ENCODE data around the gene PRCC. TPM values are rescaled to one million over a fixed set of nuclear protein-coding genes. Genes with fewer than 3 reads are reported as not detected.

PRCC gene
- total RNA-seq, 1 donor from 2014 or later: 39.4 TPM

- ATAC-seq (ENCODE audit: poor library complexity) (no peak), DNase-seq (no peak)
- intact Hi-C loops (cut with DNase I): no loop called here
Measured at GRCh38 chr1:156785458-156785857, 18.1 kb downstream of the PRCC start.

- no peak for ATAC-seq (ENCODE audit: poor library complexity)
- intact Hi-C loops (cut with DNase I): no loop called here
- DNase-seq: no peak
Measured at GRCh38 chr1:156786640-156787039, 19.3 kb downstream of the PRCC start.

- no peak for ATAC-seq (ENCODE audit: poor library complexity)
- intact Hi-C loops (cut with DNase I): no loop called here
- DNase-seq: no peak
Measured at GRCh38 chr1:156788136-156788535, 20.8 kb downstream of the PRCC start.

- DNase-seq: no peak
- intact Hi-C loops (cut with DNase I): no loop called here
- ATAC-seq (ENCODE audit: poor library complexity): no peak
Measured at GRCh38 chr1:156789621-156790318, 22.4 kb downstream of the PRCC start.

GRCh38 chr1:156794506-156795373 is 27.4 kb downstream of the PRCC start:
- ATAC-seq (ENCODE audit: poor library complexity): no peak
- intact Hi-C loops (cut with DNase I): no loop called here

DNA sequence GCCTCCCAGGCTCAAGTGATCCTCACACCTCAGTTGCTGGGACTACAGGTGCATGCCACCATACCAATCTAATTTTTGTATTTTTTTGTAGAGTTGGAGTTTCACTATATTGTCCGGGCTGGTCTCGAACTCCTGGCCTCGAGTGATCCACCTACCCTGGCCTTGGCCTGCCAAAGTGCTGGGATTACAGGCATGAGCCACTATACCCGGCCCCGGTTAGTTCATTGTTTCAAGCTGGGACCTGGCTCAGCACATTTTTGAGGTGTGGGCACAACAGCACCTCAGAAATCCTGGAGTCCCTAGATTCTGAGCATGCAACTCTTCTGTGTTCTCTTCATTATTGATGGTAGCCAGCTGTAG is 28.0 kb downstream of the PRCC start:
- DNase-seq (no peak), ATAC-seq (ENCODE audit: poor library complexity) (no peak)
- intact Hi-C loops (cut with DNase I): no loop called here

More at GRCh38 chr1:156794506-156795373, 27.4 kb downstream of the PRCC start:
- no peak for DNase-seq

- intact Hi-C loops (cut with DNase I): no loop called here
- ATAC-seq (ENCODE audit: poor library complexity): no peak
- DNase-seq: no peak
Measured at GRCh38 chr1:156795787-156796186, 28.5 kb downstream of the PRCC start.

- no peak for DNase-seq
- ATAC-seq (ENCODE audit: poor library complexity): no peak
- intact Hi-C loops (cut with DNase I): no loop called here
Measured at GRCh38 chr1:156796340-156797097, 29.2 kb downstream of the PRCC start.

GRCh38 chr1:156797212-156797871 is 30.0 kb downstream of the PRCC start:
- intact Hi-C loops (cut with DNase I): no loop called here
- ATAC-seq (ENCODE audit: poor library complexity) (no peak), DNase-seq (no peak)

GRCh38 chr1:156801409-156802121 is 34.2 kb downstream of the PRCC start:
- ATAC-seq (ENCODE audit: poor library complexity): peak; percentile 80
- intact Hi-C loops (cut with DNase I): loop anchor here (5.0 kb wide), 1 partner anchor 56 kb away; the partner anchor contains the start of gene INSRR
- no peak for DNase-seq

GRCh38 chr1:156802421-156802935 is 35.1 kb downstream of the PRCC start:
- ATAC-seq (ENCODE audit: poor library complexity) (no peak), DNase-seq (no peak)
- intact Hi-C loops (cut with DNase I): loop anchor here (5.0 kb wide), 1 partner anchor 55 kb away; the partner anchor contains the start of gene INSRR

DNA sequence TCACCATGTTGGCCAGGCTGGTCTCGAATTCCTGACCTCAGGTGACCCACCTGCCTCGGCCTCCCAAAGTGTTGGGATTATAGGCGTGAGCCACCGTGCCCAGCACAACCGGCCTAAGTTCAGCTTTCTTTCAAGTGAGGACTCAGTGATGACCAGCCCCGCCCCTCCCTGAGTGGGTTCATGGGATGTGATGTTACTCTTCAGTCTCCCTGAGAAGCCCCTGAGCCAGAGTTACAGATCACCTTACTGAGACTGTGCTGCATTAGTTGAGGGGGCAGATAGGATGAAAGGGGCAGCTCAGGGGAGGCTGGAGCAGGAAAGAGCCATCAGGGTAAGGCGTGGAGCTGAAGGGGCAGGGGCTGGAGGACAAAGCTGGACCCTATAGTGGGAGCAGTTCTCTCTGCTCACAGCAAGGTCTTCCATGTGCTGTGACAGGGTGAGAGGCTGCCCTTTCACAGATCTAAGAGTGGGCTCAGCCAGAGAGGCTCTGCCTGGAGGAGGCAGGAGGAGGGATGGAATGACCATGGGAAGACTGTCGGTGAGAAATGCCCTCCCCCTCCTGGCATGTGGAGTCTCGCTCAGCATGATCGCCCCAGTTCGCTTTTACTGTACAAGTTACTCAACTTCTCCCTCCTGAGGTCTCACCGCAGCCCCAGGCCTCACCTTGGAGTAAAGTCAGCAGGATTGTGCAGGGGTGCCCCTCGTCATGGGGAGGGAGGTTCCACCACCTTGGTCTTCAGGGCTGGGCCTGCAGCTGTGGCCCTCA is 35.9 kb downstream of the PRCC start:
- DNase-seq (no peak), ATAC-seq (ENCODE audit: poor library complexity) (no peak)
- intact Hi-C loops (cut with DNase I): loop anchor here (5.0 kb wide), 1 partner anchor 54 kb away; the partner anchor contains the start of gene INSRR

DNA sequence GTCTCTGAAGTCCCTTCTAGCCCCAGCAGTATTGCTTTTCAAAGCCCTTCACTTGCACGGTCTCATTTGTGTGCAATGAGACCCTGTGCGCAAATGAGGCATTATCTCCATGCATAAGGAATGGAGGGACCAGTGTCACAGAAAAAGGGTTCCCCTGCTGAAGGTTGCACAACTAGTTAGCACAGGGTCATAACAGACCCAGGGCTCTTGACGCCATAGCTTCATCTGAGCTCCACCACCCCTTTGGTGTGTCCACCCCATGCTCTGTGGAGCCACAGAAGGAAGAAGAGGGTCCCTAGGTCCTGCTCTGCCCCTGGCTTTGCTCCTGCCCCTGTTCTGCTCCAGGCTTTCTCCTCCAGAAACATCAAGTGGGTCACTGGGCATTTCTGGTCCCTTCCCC is 36.7 kb downstream of the PRCC start:
- ATAC-seq (ENCODE audit: poor library complexity) (no peak), DNase-seq (no peak)
- intact Hi-C loops (cut with DNase I): loop anchor here (5.0 kb wide), 1 partner anchor 53 kb away; the partner anchor contains the start of gene INSRR

DNA sequence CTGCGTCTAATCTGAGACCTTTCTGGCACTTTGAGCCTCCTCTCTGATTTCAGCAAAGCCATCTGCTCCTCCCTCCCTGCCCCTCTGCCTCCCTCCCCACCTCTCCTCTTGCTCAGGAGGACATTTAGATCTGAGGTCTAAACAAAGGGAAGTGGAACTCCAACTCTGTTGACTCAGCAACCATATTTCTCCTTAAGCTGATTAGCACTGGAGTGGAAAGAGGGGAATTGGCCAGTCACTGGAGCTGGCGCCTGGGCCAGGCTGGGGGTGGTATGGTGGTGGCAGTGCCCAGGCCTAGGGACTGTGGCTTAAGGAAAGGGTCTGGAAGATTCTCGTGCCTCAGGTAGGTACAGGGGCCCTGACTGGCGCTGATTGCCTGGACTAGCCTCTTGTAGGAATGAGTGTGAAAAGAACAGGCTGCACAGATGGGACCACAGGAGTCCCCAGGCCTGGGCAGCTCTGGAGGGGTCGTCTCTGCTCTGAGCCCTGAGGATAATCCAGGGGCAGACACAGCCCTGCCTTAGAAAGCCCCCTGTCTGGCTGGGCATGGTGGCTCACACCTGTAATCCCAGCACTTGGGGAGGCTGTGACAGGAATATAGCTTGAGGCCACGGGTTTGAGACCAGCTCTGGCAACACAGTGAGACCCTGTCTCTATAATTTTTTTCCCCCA is 37.4 kb downstream of the PRCC start:
- ATAC-seq (ENCODE audit: poor library complexity) (no peak), DNase-seq (no peak)
- intact Hi-C loops (cut with DNase I): loop anchor here (5.0 kb wide), 1 partner anchor 53 kb away; the partner anchor contains the start of gene INSRR

DNA sequence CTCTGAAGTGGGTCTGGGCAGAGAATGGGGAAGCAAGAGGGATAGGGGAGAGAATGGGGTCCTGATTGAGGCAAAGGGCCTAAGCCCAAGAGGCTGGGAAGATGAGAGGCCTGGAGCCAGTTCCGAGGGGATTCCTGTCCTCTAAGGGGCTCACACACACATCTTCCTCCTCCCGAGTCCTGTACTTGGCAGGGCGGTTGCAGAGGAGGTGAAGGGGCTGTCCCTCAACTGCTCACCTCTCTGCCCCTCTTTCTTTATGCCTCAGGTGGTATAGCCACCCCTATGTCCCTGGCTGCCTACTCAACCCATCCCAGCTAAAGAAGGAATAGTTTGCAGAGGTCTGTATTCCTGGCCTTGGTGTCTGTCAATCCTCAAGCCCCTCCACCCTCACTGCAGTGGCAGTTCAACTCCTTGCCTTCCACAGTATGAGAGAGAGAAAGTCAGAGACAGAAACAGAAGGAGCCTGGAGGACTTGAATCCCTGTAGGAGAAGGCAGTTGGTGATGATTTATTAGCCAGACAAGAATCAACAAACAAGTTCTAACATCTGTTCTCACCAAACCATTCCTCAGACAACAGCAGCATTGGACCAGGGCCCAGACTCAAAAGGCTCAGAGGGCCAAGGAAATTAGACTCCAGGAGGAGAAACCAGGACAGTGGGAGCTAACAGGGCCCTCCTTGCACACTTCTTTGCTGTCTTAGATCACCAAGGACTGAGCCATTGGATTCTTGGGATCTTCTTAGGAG is 38.6 kb downstream of the PRCC start:
- intact Hi-C loops (cut with DNase I): no loop called here
- DNase-seq (peak; percentile 68), ATAC-seq (ENCODE audit: poor library complexity) (peak; percentile 54)
